Measurements from ENCODE around the gene TEAD2. TPM values are rescaled to one million over a fixed set of nuclear protein-coding genes. Genes with fewer than 3 reads are reported as not detected.

Gene TEAD2
- total and polyA plus RNA-seq, 10 of the 15 experiments (the other 5 are each of a cell fraction or from before 2014, with no cell fraction given) = 0.04 to 0.26 (median 0.11) TPM; not detected in 3

GRCh38 chr19:49408816-49409440, 46.7 kb upstream of the TEAD2 start:
- DNase-seq (ENCODE audit: low read depth, low spot score) (no peak), ATAC-seq (peak; percentile 27), FAIRE-seq (no peak)
- intact Hi-C loops (cut with micrococcal nuclease; ENCODE audit: unreplicated experiment) = no loop called here
- no TSS peak for BruUV-seq (replicated peaks)
- H3K36me3 ChIP-seq (ENCODE audit: control insufficient read depth in 2 of 2, insufficient read depth in 2 of 2, low read length in 1 of 2) = no peaks in the 10 kb centered on the region
- CTCF ChIA-PET = interaction anchor here (0.6 to 2.3 kb wide), 11 partner anchors 10 to 108 kb away, joined by 3 to 10 read pairs (median 4); no protein-coding TSS in a partner anchor
- no peaks in the 10 kb centered on the region for H3K9me3 ChIP-seq (replicated peaks; ENCODE audit: control insufficient read depth, insufficient read depth, low read length)
- peaks cover 17% of the 10 kb centered on the region for H3K4me1 ChIP-seq (ENCODE audit: control insufficient read depth, insufficient read depth, low read length)
- H2AFZ ChIP-seq (ENCODE audit: control insufficient read depth, low read depth, low read length) = peak overlapping the region; percentile 70
- RAD21 ChIA-PET (ENCODE audit: unreplicated experiment) = interaction anchor here (1.0 to 1.4 kb wide), 4 partner anchors 13 to 43 kb away, joined by 3 read pairs; partner anchors contain the start of gene PIH1D1
- no peak overlapping the region for H3K4me3 ChIP-seq
- no peaks in the 10 kb centered on the region for H3K27me3 ChIP-seq (replicated peaks in 1 of 2; ENCODE audit: control insufficient read depth in 2 of 2, insufficient read depth in 2 of 2, low read length in 1 of 2)
- H3K9ac ChIP-seq (ENCODE audit: control insufficient read depth, insufficient read depth, low read length) = 0 out of 2 replicates have a peak overlapping the region, but pooled peaks have one; percentile 48
- POLR2A ChIA-PET = interaction anchor here (0.6 to 1.5 kb wide), 4 partner anchors 8 to 44 kb away, joined by 3 to 6 read pairs (median 4); partner anchors contain the start of genes ALDH16A1 and PIH1D1
- H4K20me1 ChIP-seq (ENCODE audit: control insufficient read depth, insufficient read depth) = no peaks in the 10 kb centered on the region
- TF ChIP-seq IKZF2 (IDR thresholded peaks at IDR 0.05) (peak; percentile 48; a peak in 2 of 4 replicates), SPI1 (IDR thresholded peaks at IDR 0.05; ENCODE audit: borderline replicate concordance, insufficient read depth, low read depth, low read length) (peak; percentile 70), KAT2A (conservative IDR thresholded peaks at IDR 0.05; ENCODE audit: control insufficient read depth, low read depth, low read length) (no peak), EED (IDR thresholded peaks at IDR 0.05; ENCODE audit: low read depth) (peak; percentile 71), IKZF1 (conservative IDR thresholded peaks at IDR 0.05) (peak; percentile 54)
- WGBS (ENCODE audit: insufficient coverage, insufficient replicate concordance, low lambda C conversion rate, missing lambda C conversion rate) = 53% methylated on average over 8 of the region's 8 CpGs
- peak overlapping the region; percentile 62 for H3K27ac ChIP-seq (ENCODE audit: control insufficient read depth, insufficient read depth)
- SMC1A ChIA-PET (ENCODE audit: uncharacterized antibody, unreplicated experiment) = interaction anchor here (1.0 kb wide), 1 partner anchor 10 kb away, joined by 4 read pairs; no protein-coding TSS in a partner anchor
- H3K4me2 ChIP-seq (ENCODE audit: control insufficient read depth, insufficient read depth) = peak overlapping the region; percentile 56
- in situ Hi-C loops (cut with MboI) = no loop called here
- no peaks in the 10 kb centered on the region for H3K79me2 ChIP-seq (ENCODE audit: control insufficient read depth, insufficient read depth, low read length)

DNA sequence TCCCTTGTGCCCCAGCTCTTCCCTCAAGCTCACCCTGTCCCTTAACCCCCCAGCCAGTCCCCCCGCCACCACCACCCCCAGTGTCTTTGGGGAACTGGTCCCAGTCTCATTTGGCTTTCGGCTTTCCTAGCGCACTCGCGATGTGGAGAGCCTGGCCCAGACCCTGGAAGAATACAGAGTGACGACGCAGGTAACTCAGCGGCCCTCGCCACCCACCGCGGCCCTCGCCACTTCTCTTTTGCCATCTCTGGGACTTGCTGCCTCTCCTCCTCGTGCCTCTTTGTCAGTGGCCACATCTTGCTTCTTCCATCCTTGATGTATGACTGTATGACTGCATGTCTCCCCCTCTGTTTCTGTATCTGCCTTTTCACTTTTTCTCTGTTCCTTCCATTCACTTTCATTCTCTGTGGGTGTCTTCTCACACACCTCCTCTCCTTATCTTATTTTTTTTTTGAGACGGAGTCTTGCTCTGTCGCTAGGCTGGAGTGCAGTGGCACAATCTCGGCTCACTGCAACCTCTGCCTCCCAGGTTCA, 45.3 kb upstream of the TEAD2 start:
- ChIA-PET POLR2A (no interaction called here), RAD21 (ENCODE audit: unreplicated experiment) (no interaction called here), CTCF (interaction anchor here (2.6 kb wide), 1 partner anchor 16 kb away, joined by 11 read pairs; no protein-coding TSS in a partner anchor), SMC1A (ENCODE audit: uncharacterized antibody, unreplicated experiment) (no interaction called here)
- peaks cover 21% of the 10 kb centered on the region for H3K4me1 ChIP-seq (ENCODE audit: control insufficient read depth, insufficient read depth, low read length)
- no peaks in the 10 kb centered on the region for H3K79me2 ChIP-seq (ENCODE audit: control insufficient read depth, insufficient read depth, low read length)
- H3K36me3 ChIP-seq (ENCODE audit: control insufficient read depth in 2 of 2, insufficient read depth in 2 of 2, low read length in 1 of 2) = no peaks in the 10 kb centered on the region
- no peak for DNase-seq (ENCODE audit: low read depth, low spot score)
- no peak overlapping the region for H3K9ac ChIP-seq (ENCODE audit: control insufficient read depth, insufficient read depth, low read length)
- H2AFZ ChIP-seq (ENCODE audit: control insufficient read depth, low read depth, low read length) = no peak overlapping the region
- no TSS peak for BruUV-seq (replicated peaks)
- in situ Hi-C loops (cut with MboI) = no loop called here
- H3K27me3 ChIP-seq (replicated peaks in 1 of 2; ENCODE audit: control insufficient read depth in 2 of 2, insufficient read depth in 2 of 2, low read length in 1 of 2) = no peaks in the 10 kb centered on the region
- no peak for ATAC-seq
- no peaks in the 10 kb centered on the region for H4K20me1 ChIP-seq (ENCODE audit: control insufficient read depth, insufficient read depth)
- WGBS (ENCODE audit: insufficient coverage, insufficient replicate concordance, low lambda C conversion rate, missing lambda C conversion rate) = 87% methylated on average over 14 of the region's 16 CpGs
- no peak overlapping the region for H3K4me2 ChIP-seq (ENCODE audit: control insufficient read depth, insufficient read depth)
- intact Hi-C loops (cut with micrococcal nuclease; ENCODE audit: unreplicated experiment) = no loop called here
- H3K27ac ChIP-seq (ENCODE audit: control insufficient read depth, insufficient read depth) = no peak overlapping the region
- no peaks in the 10 kb centered on the region for H3K9me3 ChIP-seq (replicated peaks; ENCODE audit: control insufficient read depth, insufficient read depth, low read length)
- no peak for FAIRE-seq
- H3K4me3 ChIP-seq = no peak overlapping the region
- TF ChIP-seq, protein P1, sequence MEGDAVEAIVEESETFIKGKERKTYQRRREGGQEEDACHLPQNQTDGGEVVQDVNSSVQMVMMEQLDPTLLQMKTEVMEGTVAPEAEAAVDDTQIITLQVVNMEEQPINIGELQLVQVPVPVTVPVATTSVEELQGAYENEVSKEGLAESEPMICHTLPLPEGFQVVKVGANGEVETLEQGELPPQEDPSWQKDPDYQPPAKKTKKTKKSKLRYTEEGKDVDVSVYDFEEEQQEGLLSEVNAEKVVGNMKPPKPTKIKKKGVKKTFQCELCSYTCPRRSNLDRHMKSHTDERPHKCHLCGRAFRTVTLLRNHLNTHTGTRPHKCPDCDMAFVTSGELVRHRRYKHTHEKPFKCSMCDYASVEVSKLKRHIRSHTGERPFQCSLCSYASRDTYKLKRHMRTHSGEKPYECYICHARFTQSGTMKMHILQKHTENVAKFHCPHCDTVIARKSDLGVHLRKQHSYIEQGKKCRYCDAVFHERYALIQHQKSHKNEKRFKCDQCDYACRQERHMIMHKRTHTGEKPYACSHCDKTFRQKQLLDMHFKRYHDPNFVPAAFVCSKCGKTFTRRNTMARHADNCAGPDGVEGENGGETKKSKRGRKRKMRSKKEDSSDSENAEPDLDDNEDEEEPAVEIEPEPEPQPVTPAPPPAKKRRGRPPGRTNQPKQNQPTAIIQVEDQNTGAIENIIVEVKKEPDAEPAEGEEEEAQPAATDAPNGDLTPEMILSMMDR (IDR thresholded peaks at IDR 0.05 in 2 of 3, conservative IDR thresholded peaks at IDR 0.05 in 1 of 3; ENCODE audit: control insufficient read depth in 2 of 3, extremely low read depth in 1 of 3, insufficient read depth in 1 of 3, low read depth in 3 of 3, low read length in 3 of 3) = no peak
- TF ChIP-seq, protein P2, sequence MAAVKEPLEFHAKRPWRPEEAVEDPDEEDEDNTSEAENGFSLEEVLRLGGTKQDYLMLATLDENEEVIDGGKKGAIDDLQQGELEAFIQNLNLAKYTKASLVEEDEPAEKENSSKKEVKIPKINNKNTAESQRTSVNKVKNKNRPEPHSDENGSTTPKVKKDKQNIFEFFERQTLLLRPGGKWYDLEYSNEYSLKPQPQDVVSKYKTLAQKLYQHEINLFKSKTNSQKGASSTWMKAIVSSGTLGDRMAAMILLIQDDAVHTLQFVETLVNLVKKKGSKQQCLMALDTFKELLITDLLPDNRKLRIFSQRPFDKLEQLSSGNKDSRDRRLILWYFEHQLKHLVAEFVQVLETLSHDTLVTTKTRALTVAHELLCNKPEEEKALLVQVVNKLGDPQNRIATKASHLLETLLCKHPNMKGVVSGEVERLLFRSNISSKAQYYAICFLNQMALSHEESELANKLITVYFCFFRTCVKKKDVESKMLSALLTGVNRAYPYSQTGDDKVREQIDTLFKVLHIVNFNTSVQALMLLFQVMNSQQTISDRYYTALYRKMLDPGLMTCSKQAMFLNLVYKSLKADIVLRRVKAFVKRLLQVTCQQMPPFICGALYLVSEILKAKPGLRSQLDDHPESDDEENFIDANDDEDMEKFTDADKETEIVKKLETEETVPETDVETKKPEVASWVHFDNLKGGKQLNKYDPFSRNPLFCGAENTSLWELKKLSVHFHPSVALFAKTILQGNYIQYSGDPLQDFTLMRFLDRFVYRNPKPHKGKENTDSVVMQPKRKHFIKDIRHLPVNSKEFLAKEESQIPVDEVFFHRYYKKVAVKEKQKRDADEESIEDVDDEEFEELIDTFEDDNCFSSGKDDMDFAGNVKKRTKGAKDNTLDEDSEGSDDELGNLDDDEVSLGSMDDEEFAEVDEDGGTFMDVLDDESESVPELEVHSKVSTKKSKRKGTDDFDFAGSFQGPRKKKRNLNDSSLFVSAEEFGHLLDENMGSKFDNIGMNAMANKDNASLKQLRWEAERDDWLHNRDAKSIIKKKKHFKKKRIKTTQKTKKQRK (IDR thresholded peaks at IDR 0.05; ENCODE audit: low read depth, low read length) = no peak
- TF ChIP-seq SREBF2 (IDR thresholded peaks at IDR 0.05; ENCODE audit: low read length) = no peak
- TF ChIP-seq, protein P3, sequence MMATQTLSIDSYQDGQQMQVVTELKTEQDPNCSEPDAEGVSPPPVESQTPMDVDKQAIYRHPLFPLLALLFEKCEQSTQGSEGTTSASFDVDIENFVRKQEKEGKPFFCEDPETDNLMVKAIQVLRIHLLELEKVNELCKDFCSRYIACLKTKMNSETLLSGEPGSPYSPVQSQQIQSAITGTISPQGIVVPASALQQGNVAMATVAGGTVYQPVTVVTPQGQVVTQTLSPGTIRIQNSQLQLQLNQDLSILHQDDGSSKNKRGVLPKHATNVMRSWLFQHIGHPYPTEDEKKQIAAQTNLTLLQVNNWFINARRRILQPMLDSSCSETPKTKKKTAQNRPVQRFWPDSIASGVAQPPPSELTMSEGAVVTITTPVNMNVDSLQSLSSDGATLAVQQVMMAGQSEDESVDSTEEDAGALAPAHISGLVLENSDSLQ (IDR thresholded peaks at IDR 0.05) = no peak
